GM21723 (cell line): Measurements from ENCODE around the gene CLDND2.

Experiments
- ATAC-seq: cut with Tn5 transposase; IDR thresholded peaks from one replicate; pipeline ENCODE4 v1.9.1; 2021; ENCODE audit warnings: mild to moderate bottlenecking, moderate library complexity; ENCODE audit not compliant: unreplicated experiment

Gene CLDND2

GRCh38 chr19:51386882-51387520 lies 18.2 kb upstream of the CLDND2 start:
- no peak for ATAC-seq

- ATAC-seq = no peak
Observed at GRCh38 chr19:51382004-51382403, 13.2 kb upstream of the CLDND2 start.

GRCh38 chr19:51380379-51380778 lies 11.6 kb upstream of the CLDND2 start:
- no peak for ATAC-seq

GRCh38 chr19:51377422-51377821 lies 8.6 kb upstream of the CLDND2 start:
- ATAC-seq = no peak

GRCh38 chr19:51375504-51376221 lies 6.9 kb upstream of the CLDND2 start:
- ATAC-seq = no peak

GRCh38 chr19:51372649-51373504 lies 4.1 kb upstream of the CLDND2 start, which contains the start of gene NKG7:
TSS of gene NKG7 (minus strand) at chr19:51372654. CDS start at chr19:51372535, 119 bp downstream.
- no peak for ATAC-seq

- ATAC-seq = no peak
Observed at GRCh38 chr19:51372021-51372648, 3.3 kb upstream of the CLDND2 start.

- ATAC-seq = no peak
Observed at GRCh38 chr19:51371186-51371690, 2.4 kb upstream of the CLDND2 start.

- ATAC-seq = no peak
Observed at GRCh38 chr19:51370230-51370629, 1.4 kb upstream of the CLDND2 start.

- ATAC-seq = peak; percentile 74
Observed at GRCh38 chr19:51367565-51368365, 1.0 kb downstream of the CLDND2 start.

GRCh38 chr19:51367255-51367564 lies 1.6 kb downstream of the CLDND2 start:
- ATAC-seq = peak; percentile 13

GRCh38 chr19:51366389-51367254 lies 2.2 kb downstream of the CLDND2 start:
- peak; percentile 46 for ATAC-seq

- ATAC-seq = no peak
Observed at GRCh38 chr19:51365965-51366388, 2.8 kb downstream of the CLDND2 start, which contains the start of gene ETFB. TSS of gene ETFB (minus strand) at chr19:51366388. CDS start at chr19:51366326, 62 bp downstream.

GRCh38 chr19:51365211-51365964 lies 3.4 kb downstream of the CLDND2 start:
- ATAC-seq = no peak

GRCh38 chr19:51364200-51365106 lies 4.3 kb downstream of the CLDND2 start:
- ATAC-seq = no peak

- no peak for ATAC-seq
Observed at GRCh38 chr19:51361239-51361638, 7.6 kb downstream of the CLDND2 start.

GRCh38 chr19:51359294-51359693 lies 9.5 kb downstream of the CLDND2 start:
- no peak for ATAC-seq
